IPS DF 6.9 (cell line): ENCODE results near the gene C1QTNF6.
"Not testable (repeated sequence)": the region's sequence is repeated elsewhere in the genome, so short reads cannot be mapped to it uniquely, and the experiment has no call there.

Experiments
- DNase-seq: peaks from one replicate; pipeline ENCODE4 v3.0.0-alpha.2; 2013; ENCODE audit warnings: low read depth, low spot score
- H3K27ac ChIP-seq: one replicate; pipeline ENCODE4 v1.5.1; 2013; ENCODE audit warnings: low read length, control low read depth
- H3K27me3 ChIP-seq: 2 replicates; pipeline ENCODE4 v1.6.1; 2013; ENCODE audit warnings: mild to moderate bottlenecking, low read length; ENCODE audit not compliant: control insufficient read depth, insufficient read depth
- H3K36me3 ChIP-seq: 2 replicates; pipeline ENCODE4 v1.6.1; 2013; ENCODE audit warnings: low read length; ENCODE audit not compliant: control insufficient read depth, insufficient read depth
- H3K4me1 ChIP-seq: 2 replicates; pipeline ENCODE4 v1.6.1; 2013; ENCODE audit warnings: low read length; ENCODE audit not compliant: control insufficient read depth, insufficient read depth
- H3K4me3 ChIP-seq: 2 replicates; pipeline ENCODE4 v1.5.1; 2013; ENCODE audit warnings: mild to moderate bottlenecking, low read length
- H3K9me3 ChIP-seq: 2 replicates; pipeline ENCODE4 v1.6.1; 2013; ENCODE audit warnings: low read length, inconsistent platforms; ENCODE audit not compliant: control insufficient read depth, insufficient read depth
- WGBS: extraction: QIAGEN DNeasy Blood & Tissue Kit; methylation state at CpG from one replicate; pipeline ENCODE4 v1.1.7; 2013; ENCODE audit warnings: mixed read lengths, missing lambda C conversion rate; ENCODE audit not compliant: insufficient read length, insufficient coverage; 5-methylcytosine and 5-hydroxymethylcytosine counted together

Gene C1QTNF6

GRCh38 chr22:37175414-37176281, 12.4 kb downstream of the C1QTNF6 start:
- no peak for DNase-seq
- Histone ChIP-seq H3K27me3 (no peaks in the 10 kb centered on the region), H3K36me3 (no peaks in the 10 kb centered on the region), H3K4me1 (no peaks in the 10 kb centered on the region; the same call in 1 of the 2 replicates), H3K9me3 (no peaks in the 10 kb centered on the region), H3K27ac (no peak overlapping the region), H3K4me3 (no peak overlapping the region)
- no CpG with 5 or more reads among the region's 18 CpGs for WGBS

- WGBS = no CpG with 5 or more reads among the region's 9 CpGs
- Histone ChIP-seq H3K9me3 (no peaks in the 10 kb centered on the region), H3K4me1 (no peaks in the 10 kb centered on the region; the same call in 1 of the 2 replicates), H3K4me3 (no peak overlapping the region), H3K27me3 (no peaks in the 10 kb centered on the region), H3K36me3 (no peaks in the 10 kb centered on the region), H3K27ac (no peak overlapping the region)
- no peak for DNase-seq
These were observed 13.1 kb downstream of the C1QTNF6 start for GRCh38 chr22:37174964-37175363.

- Histone ChIP-seq H3K27ac (no peak overlapping the region), H3K36me3 (no peaks in the 10 kb centered on the region), H3K4me3 (no peak overlapping the region), H3K27me3 (no peaks in the 10 kb centered on the region), H3K9me3 (no peaks in the 10 kb centered on the region), H3K4me1 (no peaks in the 10 kb centered on the region; the same call in 1 of the 2 replicates)
- no CpG with 5 or more reads among the region's 6 CpGs for WGBS
- no peak for DNase-seq
These were observed 14.3 kb downstream of the C1QTNF6 start for GRCh38 chr22:37173709-37174108.

GRCh38 chr22:37172266-37173245, 15.5 kb downstream of the C1QTNF6 start:
- Histone ChIP-seq H3K27me3 (no peaks in the 10 kb centered on the region), H3K27ac (no peak overlapping the region)

GRCh38 chr22:37171662-37172061, 16.4 kb downstream of the C1QTNF6 start:
- Histone ChIP-seq H3K4me3 (no peak overlapping the region), H3K36me3 (no peaks in the 10 kb centered on the region), H3K27me3 (no peaks in the 10 kb centered on the region), H3K27ac (no peak overlapping the region), H3K4me1 (peaks cover under 1% of the 10 kb centered on the region; the same call in 1 of the 2 replicates), H3K9me3 (no peaks in the 10 kb centered on the region)
- no peak for DNase-seq
- WGBS = no CpG with 5 or more reads among the region's 5 CpGs

More at GRCh38 chr22:37172266-37173245, 15.5 kb downstream of the C1QTNF6 start:
- Histone ChIP-seq H3K9me3 (no peaks in the 10 kb centered on the region), H3K4me1 (no peaks in the 10 kb centered on the region; the same call in 1 of the 2 replicates), H3K36me3 (no peaks in the 10 kb centered on the region), H3K4me3 (no peak overlapping the region)
- no CpG with 5 or more reads among the region's 14 CpGs for WGBS
- no peak for DNase-seq

- not testable (repeated sequence) for H3K9me3 ChIP-seq, H3K27ac ChIP-seq, DNase-seq, H3K4me1 ChIP-seq, H3K4me3 ChIP-seq, H3K36me3 ChIP-seq, H3K27me3 ChIP-seq
- no CpG with 5 or more reads among the region's 16 CpGs for WGBS
These were observed 17.2 kb downstream of the C1QTNF6 start for GRCh38 chr22:37170689-37171405.

GRCh38 chr22:37169947-37170688, 17.9 kb downstream of the C1QTNF6 start:
- no peak for DNase-seq
- no peak overlapping the region for H3K27ac ChIP-seq

GRCh38 chr22:37169406-37169805, 18.6 kb downstream of the C1QTNF6 start:
- no CpG with 5 or more reads among the region's 8 CpGs for WGBS
- DNase-seq = no peak
- Histone ChIP-seq H3K4me1 (peaks cover 4% of the 10 kb centered on the region; the same call in 1 of the 2 replicates), H3K27ac (no peak overlapping the region), H3K36me3 (no peaks in the 10 kb centered on the region), H3K27me3 (no peaks in the 10 kb centered on the region), H3K4me3 (no peak overlapping the region), H3K9me3 (no peaks in the 10 kb centered on the region)

More at GRCh38 chr22:37169947-37170688, 17.9 kb downstream of the C1QTNF6 start:
- Histone ChIP-seq H3K4me1 (peaks cover 4% of the 10 kb centered on the region; the same call in 1 of the 2 replicates), H3K27me3 (no peaks in the 10 kb centered on the region), H3K9me3 (no peaks in the 10 kb centered on the region), H3K36me3 (no peaks in the 10 kb centered on the region), H3K4me3 (no peak overlapping the region)
- WGBS = no CpG with 5 or more reads among the region's 10 CpGs

- DNase-seq = no peak
- no CpG with 5 or more reads among the region's 8 CpGs for WGBS
- Histone ChIP-seq H3K4me1 (peaks cover 4% of the 10 kb centered on the region; the same call in 1 of the 2 replicates), H3K9me3 (no peaks in the 10 kb centered on the region), H3K36me3 (no peaks in the 10 kb centered on the region), H3K27me3 (no peaks in the 10 kb centered on the region), H3K4me3 (no peak overlapping the region), H3K27ac (no peak overlapping the region)
These were observed 19.9 kb downstream of the C1QTNF6 start for GRCh38 chr22:37167981-37168647.
